ENCODE data around the gene CHCHD10. TPM values are rescaled to one million over a fixed set of nuclear protein-coding genes. Genes with fewer than 3 reads are reported as not detected.

Gene CHCHD10
- total RNA-seq, 1 donor = 3.9 TPM

DNA sequence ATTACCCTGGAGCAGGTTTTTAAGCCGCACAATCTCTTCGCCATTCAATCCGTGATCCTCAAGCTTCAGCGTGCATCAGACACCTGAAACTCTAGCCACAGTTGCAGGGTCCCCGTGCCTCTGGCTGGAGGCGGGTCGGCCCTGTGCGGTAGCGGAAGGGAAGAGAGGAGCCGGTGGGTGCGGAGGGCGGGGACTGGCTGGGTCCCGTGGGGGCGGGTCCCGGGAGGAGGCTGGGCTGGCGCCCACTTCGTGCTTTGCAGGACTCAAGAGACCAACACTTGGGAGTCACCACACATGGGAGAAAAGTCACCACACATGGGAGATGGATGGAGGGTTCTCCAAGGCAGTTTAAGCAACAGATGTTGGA, 4.2 kb downstream of the CHCHD10 start:
- no peak for DNase-seq (ENCODE audit: low read depth)
- TF ChIP-seq, protein P1, sequence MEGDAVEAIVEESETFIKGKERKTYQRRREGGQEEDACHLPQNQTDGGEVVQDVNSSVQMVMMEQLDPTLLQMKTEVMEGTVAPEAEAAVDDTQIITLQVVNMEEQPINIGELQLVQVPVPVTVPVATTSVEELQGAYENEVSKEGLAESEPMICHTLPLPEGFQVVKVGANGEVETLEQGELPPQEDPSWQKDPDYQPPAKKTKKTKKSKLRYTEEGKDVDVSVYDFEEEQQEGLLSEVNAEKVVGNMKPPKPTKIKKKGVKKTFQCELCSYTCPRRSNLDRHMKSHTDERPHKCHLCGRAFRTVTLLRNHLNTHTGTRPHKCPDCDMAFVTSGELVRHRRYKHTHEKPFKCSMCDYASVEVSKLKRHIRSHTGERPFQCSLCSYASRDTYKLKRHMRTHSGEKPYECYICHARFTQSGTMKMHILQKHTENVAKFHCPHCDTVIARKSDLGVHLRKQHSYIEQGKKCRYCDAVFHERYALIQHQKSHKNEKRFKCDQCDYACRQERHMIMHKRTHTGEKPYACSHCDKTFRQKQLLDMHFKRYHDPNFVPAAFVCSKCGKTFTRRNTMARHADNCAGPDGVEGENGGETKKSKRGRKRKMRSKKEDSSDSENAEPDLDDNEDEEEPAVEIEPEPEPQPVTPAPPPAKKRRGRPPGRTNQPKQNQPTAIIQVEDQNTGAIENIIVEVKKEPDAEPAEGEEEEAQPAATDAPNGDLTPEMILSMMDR (IDR thresholded peaks at IDR 0.05; ENCODE audit: insufficient read depth, low read depth, low read length) = no peak
- H3K4me3 ChIP-seq (ENCODE audit: low read depth, low read length) = peak overlapping the region; percentile 9

- peak; percentile 29 for DNase-seq (ENCODE audit: low read depth)
- TF ChIP-seq, protein P1 (IDR thresholded peaks at IDR 0.05; ENCODE audit: insufficient read depth, low read depth, low read length) = no peak
- peak within 1 kb of the TSS; percentile 9 for H3K4me3 ChIP-seq (ENCODE audit: low read depth, low read length)
Measured at GRCh38 chr22:23762842-23763578, 4.8 kb downstream of the CHCHD10 start, which contains the start of gene C22orf15. C22orf15 (plus strand) TSS chr22:23762990; CDS start chr22:23763307, 317 bp downstream.

DNA sequence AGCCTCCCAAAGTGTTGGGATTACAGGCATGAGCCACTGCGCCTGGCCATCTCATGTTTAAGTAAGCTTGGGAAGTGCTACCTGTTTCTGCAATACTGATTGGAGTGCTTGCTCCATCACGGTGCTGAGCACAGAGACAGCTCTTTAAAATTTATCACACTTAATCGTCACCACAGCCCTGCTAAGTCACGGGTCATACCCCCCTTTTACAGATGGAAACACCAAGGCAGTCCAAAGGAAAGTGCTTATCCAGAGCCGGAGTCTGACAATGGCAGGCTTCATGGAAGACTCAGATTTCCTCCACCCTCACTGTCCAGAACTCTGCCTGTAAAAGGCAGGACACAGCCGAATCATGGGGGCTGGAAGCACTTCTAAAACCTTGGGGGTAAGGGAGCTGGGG, 7.7 kb downstream of the CHCHD10 start:
- no peak for DNase-seq (ENCODE audit: low read depth)
- TF ChIP-seq, protein P1 (IDR thresholded peaks at IDR 0.05; ENCODE audit: insufficient read depth, low read depth, low read length) = no peak
- H3K4me3 ChIP-seq (ENCODE audit: low read depth, low read length) = no peak overlapping the region

DNA sequence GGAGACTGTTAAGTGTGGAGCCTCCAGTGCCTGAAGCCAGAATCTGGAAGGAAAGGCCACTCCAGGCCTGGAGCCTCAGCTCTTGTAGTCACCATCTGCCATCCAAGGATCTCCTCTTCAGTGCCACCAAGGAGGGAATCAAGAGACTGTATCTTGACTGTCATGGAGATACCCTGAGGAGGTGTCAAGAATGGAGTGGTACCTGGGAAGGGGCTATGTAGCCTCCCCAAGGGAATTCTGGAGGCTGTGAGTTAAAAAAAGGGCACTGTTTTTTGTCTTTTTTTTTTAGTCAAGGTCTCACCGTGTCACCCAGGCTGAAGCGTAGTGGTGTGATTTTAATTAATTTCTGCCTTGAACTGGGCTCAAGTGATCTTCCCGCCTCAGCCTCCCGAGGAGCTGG, 8.2 kb downstream of the CHCHD10 start:
- no peak for DNase-seq (ENCODE audit: low read depth)
- TF ChIP-seq, protein P1 (IDR thresholded peaks at IDR 0.05; ENCODE audit: insufficient read depth, low read depth, low read length) = no peak
- H3K4me3 ChIP-seq (ENCODE audit: low read depth, low read length) = no peak overlapping the region

- H3K4me3 ChIP-seq (ENCODE audit: low read depth, low read length) = no peak overlapping the region
- TF ChIP-seq, protein P1 (IDR thresholded peaks at IDR 0.05; ENCODE audit: insufficient read depth, low read depth, low read length) = no peak
- no peak for DNase-seq (ENCODE audit: low read depth)
Measured at GRCh38 chr22:23756891-23757290, 10.9 kb downstream of the CHCHD10 start.

DNA sequence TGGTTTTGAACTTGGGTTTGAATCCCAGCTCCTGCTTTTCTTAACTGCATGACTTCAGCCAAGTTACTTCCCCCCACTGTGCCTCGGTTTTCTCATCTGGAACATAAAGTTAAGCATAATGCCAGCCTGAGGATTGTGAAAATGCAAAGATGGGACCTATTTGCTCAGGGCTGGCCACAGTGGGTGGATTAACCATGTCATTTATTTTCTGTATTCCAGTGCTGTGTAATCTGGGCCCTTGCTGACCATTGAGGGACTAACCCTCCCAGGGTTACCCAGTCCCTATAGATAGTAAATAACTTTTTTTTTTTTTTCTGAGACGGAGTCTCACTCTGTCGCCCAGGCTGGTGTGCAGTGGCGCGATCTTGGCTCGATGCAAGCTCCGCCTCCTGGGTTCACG, 12.1 kb downstream of the CHCHD10 start:
- TF ChIP-seq, protein P1 (IDR thresholded peaks at IDR 0.05; ENCODE audit: insufficient read depth, low read depth, low read length) = no peak
- H3K4me3 ChIP-seq (ENCODE audit: low read depth, low read length) = no peak overlapping the region
- no peak for DNase-seq (ENCODE audit: low read depth)

Data from fibroblast of villous mesenchyme (primary cell).